Liver (tissue), 9 donors: ENCODE data around the gene GATA3. TPM values are rescaled to one million over a fixed set of nuclear protein-coding genes. Genes with fewer than 3 reads are reported as not detected.

Experiments used
- DNase-seq: peaks from one replicate; pipeline ENCODE4 v3.0.0-alpha.2; 2017; ENCODE audit warnings: low spot score
- H3K27ac ChIP-seq, 2 donors: one replicate each; pipeline ENCODE4 v1.7.0; 2013; ENCODE audit warnings: inconsistent platforms in 2 of 2, low read length in 2 of 2, control low read depth in 1 of 2, low read depth in 1 of 2, mild to moderate bottlenecking in 1 of 2
- H3K27me3 ChIP-seq, 4 donors: one replicate each; pipeline versions ENCODE4 v1.6.1 to v1.7.0; 2013; ENCODE audit warnings: low read length in 3 of 4, inconsistent platforms in 1 of 4, mild to moderate bottlenecking in 1 of 4, moderate library complexity in 1 of 4; ENCODE audit not compliant: control insufficient read depth in 4 of 4, insufficient read depth in 4 of 4
- H3K36me3 ChIP-seq, 4 donors: one replicate each; pipeline versions ENCODE4 v1.6.1 to v1.7.0; 2013; ENCODE audit warnings: low read length in 3 of 4, mild to moderate bottlenecking in 3 of 4, low read depth in 1 of 4, moderate library complexity in 1 of 4; ENCODE audit not compliant: control insufficient read depth in 4 of 4, insufficient read depth in 3 of 4
- H3K4me1 ChIP-seq, 4 donors: one replicate each; pipeline versions ENCODE4 v1.6.1 to v1.7.0; 2013; ENCODE audit warnings: low read length in 3 of 4, mild to moderate bottlenecking in 3 of 4, moderate library complexity in 1 of 4; ENCODE audit not compliant: control insufficient read depth in 4 of 4, insufficient read depth in 4 of 4
- H3K4me3 ChIP-seq, 3 donors: one replicate each; pipeline versions ENCODE4 v1.6.1 to v1.7.0; 2013; ENCODE audit warnings: low read length in 3 of 3, control low read depth in 1 of 3, low read depth in 1 of 3, mild to moderate bottlenecking in 1 of 3
- H3K9ac ChIP-seq, 2 donors: one replicate each; pipeline ENCODE4 v1.7.0; 2013; ENCODE audit warnings: low read length in 2 of 2, mild to moderate bottlenecking in 2 of 2, moderate library complexity in 2 of 2, control low read depth in 1 of 2, low read depth in 1 of 2
- H3K9me3 ChIP-seq, 4 donors: one replicate each; pipeline versions ENCODE4 v1.6.1 to v1.7.0; 2013; ENCODE audit warnings: low read length in 3 of 4; ENCODE audit not compliant: control insufficient read depth in 4 of 4
- EGR1 ChIP-seq, 2 donors: IDR thresholded peaks; 2 replicates each; pipeline ENCODE4 v1.6.1; 2016 to 2018; ENCODE audit warnings: antibody characterized with exemption in 2 of 2, low read depth in 2 of 2
- FOXA2 ChIP-seq: IDR thresholded peaks from 2 replicates; pipeline ENCODE4 v1.6.1; 2016; ENCODE audit warnings: antibody characterized with exemption
- GABPA ChIP-seq, 2 donors: IDR thresholded peaks in 1 of 2; conservative IDR thresholded peaks in 1 of 2; 2 replicates each; pipeline ENCODE4 v1.6.1; 2016; ENCODE audit warnings: antibody characterized with exemption in 2 of 2, mild to moderate bottlenecking in 1 of 2, moderate library complexity in 1 of 2
- HNF4A ChIP-seq, 2 donors: conservative IDR thresholded peaks; 2 replicates each; pipeline ENCODE4 v1.6.1; 2016; ENCODE audit warnings: antibody characterized with exemption in 2 of 2, mild to moderate bottlenecking in 2 of 2
- HNF4G ChIP-seq: IDR thresholded peaks from 2 replicates; pipeline ENCODE4 v1.6.1; 2016; ENCODE audit warnings: antibody characterized with exemption
- NR2F2 ChIP-seq: IDR thresholded peaks from 2 replicates; pipeline ENCODE4 v1.6.1; 2016; ENCODE audit warnings: antibody characterized with exemption
- RAD21 ChIP-seq, 2 donors: IDR thresholded peaks; 2 replicates each; pipeline ENCODE4 v1.6.1; 2016; ENCODE audit warnings: antibody characterized with exemption in 2 of 2, mild to moderate bottlenecking in 2 of 2
- RXRA ChIP-seq, 2 donors: IDR thresholded peaks; 2 replicates each; pipeline ENCODE4 v1.6.1; 2017 to 2018; ENCODE audit warnings: antibody characterized with exemption in 2 of 2, mild to moderate bottlenecking in 1 of 2
- SP1 ChIP-seq: IDR thresholded peaks from 2 replicates; pipeline ENCODE4 v1.6.1; 2018; ENCODE audit warnings: antibody characterized with exemption, mild to moderate bottlenecking
- TAF1 ChIP-seq: conservative IDR thresholded peaks from 2 replicates; pipeline ENCODE4 v1.6.1; 2016; ENCODE audit warnings: antibody characterized with exemption, mild to moderate bottlenecking
- YY1 ChIP-seq: IDR thresholded peaks from 2 replicates; pipeline ENCODE4 v1.6.1; 2016; ENCODE audit warnings: antibody characterized with exemption, mild to moderate bottlenecking
- WGBS: extraction: QIAGEN DNeasy Blood & Tissue Kit; methylation state at CpG from one replicate; pipeline ENCODE4 v1.1.7; 2013; 5-methylcytosine and 5-hydroxymethylcytosine counted together
- polyA plus RNA-seq, 2 donors: library from polyadenylated mRNA; stranded (reverse) in 1 of 2; unstranded in 1 of 2; fragments of 200-250 nt in 1 of 2; fragments of >200 nt in 1 of 2; fragmentation: Nextera tagmentation in 1 of 2; extraction: Ambion mirVana in 1 of 2; gene quantifications; one replicate each; pipeline versions ENCODE4 v1.2.1 to v1.2.3, GENCODE V29; 2013 to 2015
- total RNA-seq, 2 donors: library from RNA; depleted of rRNA; stranded (reverse); fragments of >200 nt; gene quantifications; one replicate each; pipeline ENCODE4 v1.2.3, GENCODE V29; 2014
- TF ChIP-seq, protein P1 (sequence below): IDR thresholded peaks from 2 replicates; pipeline ENCODE4 v1.6.1; 2016; ENCODE audit warnings: antibody characterized with exemption, mild to moderate bottlenecking
- TF ChIP-seq, protein P2 (sequence below): IDR thresholded peaks from 2 replicates; pipeline ENCODE4 v1.6.1; 2016; ENCODE audit warnings: antibody characterized with exemption
- TF ChIP-seq, protein P3 (sequence below): IDR thresholded peaks from 2 replicates; pipeline ENCODE4 v1.6.1; 2016; ENCODE audit warnings: antibody characterized with exemption
- TF ChIP-seq, protein P4 (sequence below): fragments of 150-350 bp; IDR thresholded peaks from 2 replicates; pipeline ENCODE4 v1.5.1; 2017; ENCODE audit warnings: improper control_type of control experiment, low read depth, low read length; ENCODE audit not compliant: missing input control
- donor health status: healthy.
- donor health status: healthy.
- donor health status: healthy.
- donor health status: healthy.
- donor health status: healthy.

The GATA3 gene
- total and polyA plus RNA-seq, 4 donors: 0.08 to 0.51 (median 0.21) TPM

DNA sequence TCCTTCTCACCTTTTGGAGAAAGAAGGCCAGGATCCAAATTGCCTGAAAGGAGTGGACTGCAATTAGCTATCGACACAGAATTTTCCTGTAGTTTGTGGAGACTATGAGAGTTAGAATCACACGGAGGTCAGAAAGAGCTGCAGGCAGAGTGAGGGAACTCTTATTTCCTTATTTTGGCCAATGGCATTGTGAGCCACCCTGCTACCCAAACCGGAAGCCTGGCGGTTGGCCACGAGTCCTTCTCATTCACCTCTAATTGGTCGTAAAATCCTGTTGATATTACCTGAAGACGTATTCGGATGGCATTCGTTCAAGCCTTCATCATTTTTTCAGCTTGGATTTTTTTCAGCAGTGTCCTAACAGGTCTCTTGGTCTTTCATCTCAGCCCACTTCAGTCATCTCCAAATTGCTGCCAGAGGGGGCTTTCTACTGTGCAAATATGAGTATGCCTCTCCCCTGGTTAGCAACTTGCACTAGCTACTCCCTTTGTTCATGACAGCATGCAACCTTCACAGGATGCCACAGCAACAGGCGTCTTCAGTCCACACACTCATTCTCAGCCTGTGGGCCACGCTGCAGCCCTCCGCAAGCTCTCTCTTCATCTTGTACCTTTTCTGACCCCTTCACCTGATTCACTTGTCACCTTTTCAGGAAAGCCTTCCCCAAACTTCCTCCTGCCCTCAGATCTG is 66.9 kb downstream of the GATA3 start:
- TF ChIP-seq TAF1 (no peak), HNF4A (conservative IDR thresholded peaks at IDR 0.05) (no peak), GABPA (IDR thresholded peaks at IDR 0.05 in 1 of 2, conservative IDR thresholded peaks at IDR 0.05 in 1 of 2) (no peak), EGR1 (IDR thresholded peaks at IDR 0.05; ENCODE audit: low read depth in 2 of 2) (no peak)
- TF ChIP-seq, protein P1, sequence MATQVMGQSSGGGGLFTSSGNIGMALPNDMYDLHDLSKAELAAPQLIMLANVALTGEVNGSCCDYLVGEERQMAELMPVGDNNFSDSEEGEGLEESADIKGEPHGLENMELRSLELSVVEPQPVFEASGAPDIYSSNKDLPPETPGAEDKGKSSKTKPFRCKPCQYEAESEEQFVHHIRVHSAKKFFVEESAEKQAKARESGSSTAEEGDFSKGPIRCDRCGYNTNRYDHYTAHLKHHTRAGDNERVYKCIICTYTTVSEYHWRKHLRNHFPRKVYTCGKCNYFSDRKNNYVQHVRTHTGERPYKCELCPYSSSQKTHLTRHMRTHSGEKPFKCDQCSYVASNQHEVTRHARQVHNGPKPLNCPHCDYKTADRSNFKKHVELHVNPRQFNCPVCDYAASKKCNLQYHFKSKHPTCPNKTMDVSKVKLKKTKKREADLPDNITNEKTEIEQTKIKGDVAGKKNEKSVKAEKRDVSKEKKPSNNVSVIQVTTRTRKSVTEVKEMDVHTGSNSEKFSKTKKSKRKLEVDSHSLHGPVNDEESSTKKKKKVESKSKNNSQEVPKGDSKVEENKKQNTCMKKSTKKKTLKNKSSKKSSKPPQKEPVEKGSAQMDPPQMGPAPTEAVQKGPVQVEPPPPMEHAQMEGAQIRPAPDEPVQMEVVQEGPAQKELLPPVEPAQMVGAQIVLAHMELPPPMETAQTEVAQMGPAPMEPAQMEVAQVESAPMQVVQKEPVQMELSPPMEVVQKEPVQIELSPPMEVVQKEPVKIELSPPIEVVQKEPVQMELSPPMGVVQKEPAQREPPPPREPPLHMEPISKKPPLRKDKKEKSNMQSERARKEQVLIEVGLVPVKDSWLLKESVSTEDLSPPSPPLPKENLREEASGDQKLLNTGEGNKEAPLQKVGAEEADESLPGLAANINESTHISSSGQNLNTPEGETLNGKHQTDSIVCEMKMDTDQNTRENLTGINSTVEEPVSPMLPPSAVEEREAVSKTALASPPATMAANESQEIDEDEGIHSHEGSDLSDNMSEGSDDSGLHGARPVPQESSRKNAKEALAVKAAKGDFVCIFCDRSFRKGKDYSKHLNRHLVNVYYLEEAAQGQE: no peak
- Histone ChIP-seq H3K27ac (no peak overlapping the region), H3K4me3 (no peak overlapping the region), H3K4me1 (no peaks in the 10 kb centered on the region), H3K27me3 (no peaks in the 10 kb centered on the region), H3K9ac (no peak overlapping the region), H3K36me3 (no peaks in the 10 kb centered on the region), H3K9me3 (no peaks in the 10 kb centered on the region)
- WGBS: 76% methylated on average over 12 of the region's 12 CpGs
- no peak for DNase-seq

DNA sequence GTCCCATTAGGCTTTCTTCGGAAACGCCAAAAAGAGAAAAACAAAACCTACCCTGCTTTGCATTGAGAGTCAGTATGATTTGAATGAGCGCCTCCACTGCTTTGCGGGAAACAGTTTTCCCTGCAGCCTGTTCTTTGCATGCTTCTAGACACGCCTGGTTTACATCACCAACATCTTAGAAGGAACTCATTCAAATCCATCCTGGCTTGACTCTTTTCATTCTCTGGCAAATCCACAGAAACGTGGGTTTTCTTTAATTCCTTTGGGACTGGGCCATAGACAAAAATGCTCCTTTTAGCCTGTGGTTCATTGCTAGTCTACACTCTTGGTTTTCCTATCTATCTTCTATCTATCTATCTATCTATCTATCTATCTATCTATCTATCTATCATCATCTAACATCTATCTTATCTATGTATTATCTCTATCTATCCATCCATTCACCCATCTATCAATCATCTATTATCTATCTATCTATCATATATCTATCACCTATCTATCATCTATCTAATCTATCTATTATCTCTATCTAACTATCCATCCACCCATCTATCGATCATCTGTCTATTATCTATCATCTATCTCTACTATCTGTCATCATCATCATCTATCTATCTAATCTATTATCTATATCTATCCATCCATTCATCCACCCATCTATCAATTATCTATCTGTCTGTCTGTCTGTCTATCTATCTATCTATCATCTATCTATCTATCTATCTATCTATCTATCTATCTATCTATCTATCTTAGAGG is 68.3 kb downstream of the GATA3 start:
- Histone ChIP-seq H3K9me3 (no peaks in the 10 kb centered on the region), H3K27ac (no peak overlapping the region), H3K36me3 (no peaks in the 10 kb centered on the region), H3K27me3 (no peaks in the 10 kb centered on the region), H3K9ac (no peak overlapping the region), H3K4me1 (no peaks in the 10 kb centered on the region), H3K4me3 (no peak overlapping the region)
- DNase-seq: no peak
- WGBS: 87% methylated on average over 7 of the region's 7 CpGs
- TF ChIP-seq NR2F2 (no peak), HNF4G (no peak), RAD21 (IDR thresholded peaks at IDR 0.05) (no peak), YY1 (no peak), SP1 (no peak), EGR1 (IDR thresholded peaks at IDR 0.05; ENCODE audit: low read depth in 2 of 2) (no peak), TAF1 (no peak), FOXA2 (no peak), GABPA (IDR thresholded peaks at IDR 0.05 in 1 of 2, conservative IDR thresholded peaks at IDR 0.05 in 1 of 2) (no peak), RXRA (IDR thresholded peaks at IDR 0.05) (no peak)
- TF ChIP-seq, protein P2, sequence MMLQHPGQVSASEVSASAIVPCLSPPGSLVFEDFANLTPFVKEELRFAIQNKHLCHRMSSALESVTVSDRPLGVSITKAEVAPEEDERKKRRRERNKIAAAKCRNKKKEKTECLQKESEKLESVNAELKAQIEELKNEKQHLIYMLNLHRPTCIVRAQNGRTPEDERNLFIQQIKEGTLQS: no peak
- TF ChIP-seq, protein P3, sequence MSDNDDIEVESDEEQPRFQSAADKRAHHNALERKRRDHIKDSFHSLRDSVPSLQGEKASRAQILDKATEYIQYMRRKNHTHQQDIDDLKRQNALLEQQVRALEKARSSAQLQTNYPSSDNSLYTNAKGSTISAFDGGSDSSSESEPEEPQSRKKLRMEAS: no peak
- TF ChIP-seq, protein P4, sequence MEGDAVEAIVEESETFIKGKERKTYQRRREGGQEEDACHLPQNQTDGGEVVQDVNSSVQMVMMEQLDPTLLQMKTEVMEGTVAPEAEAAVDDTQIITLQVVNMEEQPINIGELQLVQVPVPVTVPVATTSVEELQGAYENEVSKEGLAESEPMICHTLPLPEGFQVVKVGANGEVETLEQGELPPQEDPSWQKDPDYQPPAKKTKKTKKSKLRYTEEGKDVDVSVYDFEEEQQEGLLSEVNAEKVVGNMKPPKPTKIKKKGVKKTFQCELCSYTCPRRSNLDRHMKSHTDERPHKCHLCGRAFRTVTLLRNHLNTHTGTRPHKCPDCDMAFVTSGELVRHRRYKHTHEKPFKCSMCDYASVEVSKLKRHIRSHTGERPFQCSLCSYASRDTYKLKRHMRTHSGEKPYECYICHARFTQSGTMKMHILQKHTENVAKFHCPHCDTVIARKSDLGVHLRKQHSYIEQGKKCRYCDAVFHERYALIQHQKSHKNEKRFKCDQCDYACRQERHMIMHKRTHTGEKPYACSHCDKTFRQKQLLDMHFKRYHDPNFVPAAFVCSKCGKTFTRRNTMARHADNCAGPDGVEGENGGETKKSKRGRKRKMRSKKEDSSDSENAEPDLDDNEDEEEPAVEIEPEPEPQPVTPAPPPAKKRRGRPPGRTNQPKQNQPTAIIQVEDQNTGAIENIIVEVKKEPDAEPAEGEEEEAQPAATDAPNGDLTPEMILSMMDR: no peak
